RWPE2 (cell line): ENCODE data around the gene CYP4A22.

Source experiments
- ATAC-seq: fragments of 200-7000 bp; cut with Tn5 transposase; 3 replicates; pipeline ENCODE4 v1.9.1; 2021; ENCODE audit warnings: low read depth
- DNase-seq: peaks from one replicate; pipeline ENCODE4 v3.0.0-alpha.2; 2020; ENCODE audit warnings: low spot score
- H3K27ac ChIP-seq: fragments of 450-650 bp; 2 replicates; pipeline ENCODE4 v1.5.1; 2017; ENCODE audit warnings: mild to moderate bottlenecking; ENCODE audit not compliant: poor library complexity, severe bottlenecking
- H3K27me3 ChIP-seq: fragments of 250-450 bp; sonication (Bioruptor Pico); 2 replicates; pipeline ENCODE4 v1.5.1; 2021; ENCODE audit warnings: mild to moderate bottlenecking, moderate library complexity; ENCODE audit not compliant: insufficient read depth, poor library complexity, severe bottlenecking
- H3K36me3 ChIP-seq: fragments of 250-450 bp; sonication (Bioruptor Pico); 2 replicates; pipeline ENCODE4 v1.5.1; 2020; ENCODE audit warnings: low read depth, mild to moderate bottlenecking, moderate library complexity
- H3K4me1 ChIP-seq: fragments of 250-450 bp; sonication (Bioruptor Pico); 2 replicates; pipeline ENCODE4 v1.5.1; 2021; ENCODE audit warnings: mild to moderate bottlenecking, moderate library complexity; ENCODE audit not compliant: insufficient read depth, poor library complexity, severe bottlenecking
- H3K4me3 ChIP-seq: fragments of 250-450 bp; sonication (Bioruptor Pico); 2 replicates; pipeline ENCODE4 v1.5.1; 2021; ENCODE audit warnings: mild to moderate bottlenecking, moderate library complexity; ENCODE audit not compliant: severe bottlenecking
- H3K9me3 ChIP-seq: fragments of 250-450 bp; sonication (Bioruptor Pico); 2 replicates; pipeline ENCODE4 v1.5.1; 2021; ENCODE audit warnings: mild to moderate bottlenecking, moderate library complexity; ENCODE audit not compliant: severe bottlenecking
- TF ChIP-seq, protein P1 (sequence below): fragments of 450-650 bp; IDR thresholded peaks from one replicate; pipeline ENCODE4 v1.5.1; 2017; ENCODE audit warnings: mild to moderate bottlenecking, moderate library complexity; ENCODE audit not compliant: poor library complexity, severe bottlenecking

CYP4A22 gene

DNA sequence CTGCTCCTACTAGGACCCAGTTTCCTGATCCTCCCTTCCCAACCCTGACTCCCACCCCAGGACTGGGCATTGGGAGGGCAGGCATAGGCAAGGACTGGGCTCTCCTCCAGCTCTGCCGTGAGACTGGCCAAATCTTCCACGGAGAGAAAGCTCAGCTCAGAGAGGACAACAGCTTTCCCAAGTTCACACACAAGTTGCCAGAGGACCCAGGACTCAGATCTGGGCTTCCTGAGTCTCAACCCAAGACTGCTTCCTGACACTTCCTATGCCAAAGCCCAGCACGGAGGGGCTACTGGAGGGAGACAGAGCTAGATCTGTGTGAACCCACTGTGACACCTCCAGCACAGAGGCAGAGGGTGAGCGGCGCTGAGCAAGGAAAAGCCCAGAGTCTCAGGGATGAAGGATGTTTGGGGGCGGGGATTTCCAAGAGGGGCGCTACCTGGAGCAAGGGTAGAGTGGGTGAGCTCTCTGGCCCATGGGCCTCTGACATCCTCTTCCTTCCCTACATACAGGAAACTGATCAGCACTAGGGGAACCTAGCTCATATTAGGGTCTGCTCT lies 45.5 kb downstream of the CYP4A22 start:
- no peaks in the 10 kb centered on the region for H3K27me3 ChIP-seq
- no peaks in the 10 kb centered on the region for H3K36me3 ChIP-seq
- H3K4me1 ChIP-seq = no peaks in the 10 kb centered on the region
- H3K9me3 ChIP-seq = no peaks in the 10 kb centered on the region
- H3K4me3 ChIP-seq = no peak overlapping the region
- DNase-seq = peak; percentile 31
- ATAC-seq = no peak
- no peak overlapping the region for H3K27ac ChIP-seq
- TF ChIP-seq, protein P1, sequence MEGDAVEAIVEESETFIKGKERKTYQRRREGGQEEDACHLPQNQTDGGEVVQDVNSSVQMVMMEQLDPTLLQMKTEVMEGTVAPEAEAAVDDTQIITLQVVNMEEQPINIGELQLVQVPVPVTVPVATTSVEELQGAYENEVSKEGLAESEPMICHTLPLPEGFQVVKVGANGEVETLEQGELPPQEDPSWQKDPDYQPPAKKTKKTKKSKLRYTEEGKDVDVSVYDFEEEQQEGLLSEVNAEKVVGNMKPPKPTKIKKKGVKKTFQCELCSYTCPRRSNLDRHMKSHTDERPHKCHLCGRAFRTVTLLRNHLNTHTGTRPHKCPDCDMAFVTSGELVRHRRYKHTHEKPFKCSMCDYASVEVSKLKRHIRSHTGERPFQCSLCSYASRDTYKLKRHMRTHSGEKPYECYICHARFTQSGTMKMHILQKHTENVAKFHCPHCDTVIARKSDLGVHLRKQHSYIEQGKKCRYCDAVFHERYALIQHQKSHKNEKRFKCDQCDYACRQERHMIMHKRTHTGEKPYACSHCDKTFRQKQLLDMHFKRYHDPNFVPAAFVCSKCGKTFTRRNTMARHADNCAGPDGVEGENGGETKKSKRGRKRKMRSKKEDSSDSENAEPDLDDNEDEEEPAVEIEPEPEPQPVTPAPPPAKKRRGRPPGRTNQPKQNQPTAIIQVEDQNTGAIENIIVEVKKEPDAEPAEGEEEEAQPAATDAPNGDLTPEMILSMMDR = no peak

DNA sequence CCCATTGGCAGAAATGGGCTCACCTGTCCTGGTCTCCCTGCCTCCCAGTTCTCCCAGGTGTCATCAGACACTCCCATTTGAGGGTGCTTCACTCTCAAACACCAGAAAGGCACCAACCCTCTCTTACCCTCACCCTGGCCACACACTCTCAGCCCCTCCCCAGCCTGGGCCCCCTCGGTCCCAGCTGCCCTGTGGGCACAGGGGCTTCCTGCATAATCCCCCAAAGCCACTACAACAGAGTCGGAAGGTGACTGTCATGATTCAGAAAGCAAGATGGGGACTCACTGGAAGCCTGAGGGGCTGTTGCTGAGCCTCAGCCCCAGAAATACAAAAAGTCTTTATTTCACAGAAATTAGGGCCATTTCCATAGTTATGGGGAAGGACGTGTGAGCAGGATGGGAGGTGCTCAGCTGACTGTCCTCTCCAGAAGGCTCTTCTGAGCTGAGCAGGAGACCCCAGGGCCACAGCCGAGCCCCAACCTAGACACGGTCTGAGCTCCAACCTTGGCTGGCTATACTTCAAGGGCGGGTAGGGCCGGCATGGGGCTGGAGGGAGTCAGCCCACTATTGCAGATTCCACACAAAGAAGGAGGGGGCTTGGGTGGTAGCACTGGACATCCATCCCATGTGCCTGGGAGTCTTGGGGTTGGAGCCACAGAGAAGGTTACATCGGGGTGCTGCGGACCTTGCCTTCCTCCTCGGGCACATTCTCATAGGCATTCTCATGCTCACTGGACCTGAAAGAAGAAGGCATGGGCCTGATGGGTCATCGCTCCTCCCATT lies 46.3 kb downstream of the CYP4A22 start:
- H3K27me3 ChIP-seq = no peaks in the 10 kb centered on the region
- H3K9me3 ChIP-seq = no peaks in the 10 kb centered on the region
- no peaks in the 10 kb centered on the region for H3K4me1 ChIP-seq
- TF ChIP-seq, protein P1 = no peak
- ATAC-seq (no peak), DNase-seq (peak; percentile 38)
- H3K36me3 ChIP-seq = no peaks in the 10 kb centered on the region
- no peak overlapping the region for H3K27ac ChIP-seq
- no peak overlapping the region for H3K4me3 ChIP-seq

GRCh38 chr1:47184090-47184821 lies 47.0 kb downstream of the CYP4A22 start:
- ATAC-seq (no peak), DNase-seq (peak; percentile 38)
- Histone ChIP-seq H3K27me3 (no peaks in the 10 kb centered on the region), H3K9me3 (no peaks in the 10 kb centered on the region), H3K36me3 (no peaks in the 10 kb centered on the region), H3K4me3 (no peak overlapping the region), H3K4me1 (no peaks in the 10 kb centered on the region), H3K27ac (no peak overlapping the region)
- TF ChIP-seq, protein P1 = no peak

GRCh38 chr1:47184822-47185677 lies 47.8 kb downstream of the CYP4A22 start:
- no peak for ATAC-seq
- H3K4me1 ChIP-seq = peaks cover 3% of the 10 kb centered on the region
- H3K4me3 ChIP-seq = no peak overlapping the region

More at GRCh38 chr1:47184822-47185677, 47.8 kb downstream of the CYP4A22 start:
- TF ChIP-seq, protein P1 = no peak
- no peaks in the 10 kb centered on the region for H3K27me3 ChIP-seq
- no peaks in the 10 kb centered on the region for H3K9me3 ChIP-seq
- DNase-seq = peak; percentile 36
- H3K36me3 ChIP-seq = no peaks in the 10 kb centered on the region
- H3K27ac ChIP-seq = no peak overlapping the region
